CD4-positive, alpha-beta T cell treated with Interleukin-10 for 1 hour (primary cell): Measurements from ENCODE around the gene AFG1L.
"Not testable (repeated sequence)": the region's sequence is repeated elsewhere in the genome, so short reads cannot be mapped to it uniquely, and the experiment has no call there.

Source experiments
- DNase-seq: peaks from one replicate; pipeline ENCODE4 v3.0.0-alpha.2; 2020

Gene AFG1L

GRCh38 chr6:108294727-108295625, at the start of gene AFG1L:
AFG1L (plus strand) TSS chr6:108295054; CDS start chr6:108295080, 26 bp downstream.
- DNase-seq, result peak; percentile 87

- DNase-seq, result not testable (repeated sequence)
Measured at GRCh38 chr6:108245095-108245494, 49.8 kb upstream of the AFG1L start.

- no peak for DNase-seq
Measured at GRCh38 chr6:108247965-108248536, 46.8 kb upstream of the AFG1L start.

- peak; percentile 7 for DNase-seq
Measured at GRCh38 chr6:108250240-108250866, 44.5 kb upstream of the AFG1L start.

GRCh38 chr6:108251252-108251651, 43.6 kb upstream of the AFG1L start:
- DNase-seq, result no peak

GRCh38 chr6:108252055-108252454, 42.8 kb upstream of the AFG1L start:
- no peak for DNase-seq

- DNase-seq, result no peak
Measured at GRCh38 chr6:108253241-108253640, 41.6 kb upstream of the AFG1L start.

- no peak for DNase-seq
Measured at GRCh38 chr6:108254433-108255410, 40.1 kb upstream of the AFG1L start.

GRCh38 chr6:108260126-108260808, 34.6 kb upstream of the AFG1L start:
- peak; percentile 28 for DNase-seq

- peak; percentile 91 for DNase-seq
Measured at GRCh38 chr6:108260809-108261569, 33.9 kb upstream of the AFG1L start, which contains the start of gene SNX3. SNX3 (minus strand) TSS chr6:108261040; CDS start chr6:108260921, 119 bp downstream.

GRCh38 chr6:108263371-108263770, 31.5 kb upstream of the AFG1L start:
- no peak for DNase-seq

GRCh38 chr6:108268845-108269244, 26.0 kb upstream of the AFG1L start:
- no peak for DNase-seq

GRCh38 chr6:108269955-108270354, 24.9 kb upstream of the AFG1L start:
- DNase-seq, result not testable (repeated sequence)

GRCh38 chr6:108274546-108274945, 20.3 kb upstream of the AFG1L start:
- no peak for DNase-seq

GRCh38 chr6:108275976-108276375, 18.9 kb upstream of the AFG1L start:
- no peak for DNase-seq

- no peak for DNase-seq
Measured at GRCh38 chr6:108277295-108277694, 17.6 kb upstream of the AFG1L start.

- no peak for DNase-seq
Measured at GRCh38 chr6:108277831-108278230, 17.0 kb upstream of the AFG1L start.

- DNase-seq, result no peak
Measured at GRCh38 chr6:108285381-108285780, 9.5 kb upstream of the AFG1L start.

- no peak for DNase-seq
Measured at GRCh38 chr6:108286366-108286765, 8.5 kb upstream of the AFG1L start.

- DNase-seq, result no peak
Measured at GRCh38 chr6:108287373-108287772, 7.5 kb upstream of the AFG1L start.

- DNase-seq, result no peak
Measured at GRCh38 chr6:108288742-108289141, 6.1 kb upstream of the AFG1L start.
